A549 treated with Hydrocortisone at 1 μM for 4 hours (cell line): Measurements from ENCODE around the gene COG6. TPM values are rescaled to one million over a fixed set of nuclear protein-coding genes. Genes with fewer than 3 reads are reported as not detected.

Experiments
- total RNA-seq: library from RNA; stranded (reverse); fragments of 200-300 nt; extraction: Qiagen RNA extraction; gene quantifications from 5 replicates; pipeline ENCODE4 v1.2.3, GENCODE V29; 2022

The COG6 gene
- total RNA-seq, result 3.8 to 7.2 TPM (median 5.3 TPM) in 5 replicates

GRCh38 chr13:39655569-39656324 lies at the start of gene COG6:
Gene COG6, plus strand, starts transcription at chr13:39655662. Its CDS starts 65 bp downstream, at chr13:39655727.

Other genes with a start within 250 kb of the COG6 start
- gene LHFPL6, start 52.5 kb upstream of the COG6 start, total RNA-seq, result 6.3 to 8.8 TPM (median 6.5 TPM) in 5 replicates